CD4-positive, alpha-beta T cell treated with Interleukin-12 subunit alpha and Interleukin-12 subunit beta, for 1 hour (primary cell): ENCODE measurements around the gene ARL5C.
"Not testable (repeated sequence)": the region's sequence is repeated elsewhere in the genome, so short reads cannot be mapped to it uniquely, and the experiment has no call there.

Source experiments
- DNase-seq: peaks from one replicate; pipeline ENCODE4 v3.0.0-alpha.2; 2020

ARL5C gene

DNA sequence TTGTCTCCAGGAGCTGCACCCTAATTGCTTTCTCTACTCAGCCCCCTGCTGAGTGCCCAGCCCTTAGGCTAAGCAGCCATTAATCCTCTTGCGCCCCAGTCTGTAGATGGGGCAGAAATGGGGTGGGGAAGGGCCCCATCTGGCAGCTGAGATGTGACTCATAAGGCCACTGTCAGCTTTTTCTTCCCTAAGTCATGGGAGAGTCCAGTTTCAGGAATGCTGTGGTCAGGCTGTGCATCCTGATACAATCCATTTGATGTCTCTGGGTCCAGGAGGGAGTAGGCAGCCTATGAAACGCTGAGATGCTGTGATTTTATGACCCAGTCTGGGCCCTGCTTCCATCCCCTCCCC is 26.8 kb downstream of the ARL5C start:
- no peak for DNase-seq

DNA sequence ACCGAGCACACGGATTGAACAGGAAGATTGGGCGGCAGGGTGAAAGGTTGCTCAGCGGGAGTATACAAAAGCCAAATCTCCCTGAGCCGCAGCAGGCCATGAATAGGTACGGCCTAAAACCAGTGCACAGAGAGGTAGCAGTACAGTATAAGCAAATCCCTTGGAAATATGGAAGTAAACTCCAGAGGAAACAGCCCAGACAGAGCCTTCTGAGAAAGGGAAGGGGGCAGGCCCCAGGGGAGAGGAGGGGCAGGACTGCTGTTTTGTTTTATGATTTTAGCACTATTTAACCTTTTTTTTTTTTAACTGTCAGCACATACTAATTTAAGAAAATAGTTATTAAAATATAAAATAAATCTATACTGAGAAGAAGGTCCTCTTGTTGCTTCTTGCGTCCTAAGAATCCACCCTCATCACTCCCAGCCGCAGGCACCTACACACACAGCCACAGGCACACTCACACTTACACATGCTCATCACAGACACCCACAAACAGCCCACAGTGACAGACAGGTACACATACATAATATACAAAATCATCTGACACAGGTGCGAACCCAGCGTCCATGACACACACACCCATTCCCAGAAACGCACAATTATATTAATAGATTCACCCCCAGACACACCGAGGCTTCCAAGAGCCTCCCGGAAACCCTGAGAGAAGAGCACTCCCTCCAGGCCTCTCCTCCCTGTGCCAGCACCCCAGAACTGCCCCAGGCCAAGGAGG is 27.4 kb downstream of the ARL5C start:
- no peak for DNase-seq

DNA sequence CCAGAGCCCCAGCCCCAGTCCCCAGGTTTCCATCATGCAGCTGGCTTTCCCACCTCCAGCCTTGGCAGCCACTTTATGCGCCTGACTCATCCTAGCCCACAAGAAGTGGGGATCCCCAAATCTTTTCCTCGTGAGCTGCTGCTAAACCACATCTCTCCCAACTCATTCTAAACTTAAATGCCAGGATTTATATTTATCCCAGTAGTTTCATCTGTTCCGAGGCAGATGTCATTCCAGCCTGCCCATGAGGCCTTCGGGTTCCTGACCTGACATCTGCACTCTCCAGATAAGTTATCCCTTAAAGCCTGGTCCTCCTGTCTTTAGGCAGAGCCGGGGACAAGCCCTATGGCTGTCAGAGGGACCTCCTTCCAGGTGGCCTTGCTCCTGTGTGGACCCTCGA is 31.1 kb downstream of the ARL5C start:
- no peak for DNase-seq

DNA sequence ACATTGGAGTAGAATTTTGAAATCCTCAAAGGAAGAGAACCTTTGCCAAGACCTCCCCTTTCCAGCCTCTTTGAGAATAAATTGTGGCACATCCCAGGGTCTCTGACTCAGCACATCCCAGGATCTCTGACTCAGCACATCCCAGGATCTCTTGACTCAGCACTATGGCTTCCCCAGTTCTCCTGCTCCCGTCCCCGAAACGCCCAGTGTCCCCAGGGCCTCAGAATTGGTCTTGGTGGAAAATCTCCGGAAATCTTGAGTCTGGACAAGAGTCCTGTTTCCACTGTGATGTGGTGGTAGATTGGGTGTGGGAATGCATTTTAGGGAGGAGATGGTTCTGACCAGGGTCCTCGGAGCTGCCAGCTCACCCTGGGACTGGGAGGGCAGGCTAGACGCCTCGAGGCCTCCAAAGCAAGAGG is 33.8 kb downstream of the ARL5C start:
- no peak for DNase-seq

DNA sequence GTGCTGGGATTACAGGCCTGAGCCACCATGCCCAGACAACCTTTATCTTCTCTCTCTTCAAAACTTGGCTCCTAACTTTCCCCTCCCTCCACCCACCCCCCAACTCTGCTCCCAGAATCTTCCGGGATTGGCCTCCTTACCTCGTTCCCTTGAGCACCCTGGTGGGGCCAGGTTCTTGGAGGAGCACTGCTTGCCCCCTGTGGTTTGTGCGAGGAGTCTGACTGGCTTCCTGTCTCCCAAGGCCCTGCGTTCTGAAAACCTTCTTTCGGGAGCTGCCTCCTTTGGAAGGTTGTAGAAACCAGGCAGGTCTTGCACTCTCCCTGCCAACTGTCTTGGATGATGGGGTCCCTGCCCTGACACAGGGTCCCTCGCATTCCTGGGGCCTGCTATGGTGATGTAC is 34.3 kb downstream of the ARL5C start:
- DNase-seq, result no peak

DNA sequence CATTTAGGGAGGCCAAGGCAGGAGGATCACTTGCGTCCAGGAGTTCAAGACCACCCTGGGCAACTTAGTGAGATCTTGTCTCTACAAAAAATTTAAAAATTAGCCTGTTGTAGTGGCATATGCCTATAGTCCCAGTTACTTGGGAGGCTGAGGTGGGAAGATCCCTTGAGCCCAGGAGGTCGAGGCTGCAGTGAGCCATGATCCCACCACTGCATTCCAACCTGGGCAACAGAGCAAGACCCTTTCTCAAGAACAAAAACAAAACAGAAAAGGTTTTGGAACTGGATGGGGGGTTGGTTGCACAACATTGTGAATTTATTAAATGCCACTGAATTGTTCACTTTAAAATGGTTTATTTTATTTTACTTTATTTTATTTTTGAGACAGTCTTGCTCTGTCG is 35.8 kb downstream of the ARL5C start:
- no peak for DNase-seq

DNA sequence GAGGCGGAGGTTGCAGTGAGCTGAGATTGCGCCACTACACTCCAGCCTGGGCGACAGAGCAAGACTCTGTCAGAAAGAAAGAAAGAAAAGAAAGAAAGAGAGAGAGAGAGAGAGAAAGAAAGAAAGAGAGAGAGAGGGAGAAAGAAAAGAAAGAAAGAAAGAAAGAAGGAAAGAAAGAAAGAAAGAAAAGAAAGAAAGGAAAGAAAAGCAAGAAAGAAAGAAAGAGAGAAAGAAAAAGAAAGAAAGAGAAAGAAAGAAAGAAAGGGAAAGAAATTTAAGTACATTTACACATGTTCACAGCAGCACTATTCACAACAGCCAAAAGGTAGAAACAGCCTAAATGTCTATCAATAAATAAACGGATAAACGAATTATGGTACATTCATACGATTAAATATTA is 36.4 kb downstream of the ARL5C start:
- DNase-seq, result not testable (repeated sequence)

DNA sequence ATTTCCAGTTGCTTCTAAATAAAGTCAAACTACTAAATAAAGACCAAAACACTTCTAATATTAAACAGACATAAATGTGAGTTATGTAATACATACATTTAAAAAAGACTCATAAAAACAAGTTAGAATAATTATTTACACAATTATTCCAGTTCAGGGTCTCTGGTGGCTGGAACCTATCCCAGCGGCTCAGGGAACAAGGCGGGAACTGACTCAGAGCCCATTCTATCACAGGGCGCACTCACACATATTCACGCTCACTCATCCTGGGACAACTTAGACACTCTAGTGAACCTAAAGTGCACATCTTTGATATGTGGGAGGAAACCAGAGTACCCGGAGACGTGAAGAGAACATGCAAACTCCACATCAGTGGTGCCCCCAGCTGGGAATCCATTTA is 39.5 kb downstream of the ARL5C start:
- no peak for DNase-seq

DNA sequence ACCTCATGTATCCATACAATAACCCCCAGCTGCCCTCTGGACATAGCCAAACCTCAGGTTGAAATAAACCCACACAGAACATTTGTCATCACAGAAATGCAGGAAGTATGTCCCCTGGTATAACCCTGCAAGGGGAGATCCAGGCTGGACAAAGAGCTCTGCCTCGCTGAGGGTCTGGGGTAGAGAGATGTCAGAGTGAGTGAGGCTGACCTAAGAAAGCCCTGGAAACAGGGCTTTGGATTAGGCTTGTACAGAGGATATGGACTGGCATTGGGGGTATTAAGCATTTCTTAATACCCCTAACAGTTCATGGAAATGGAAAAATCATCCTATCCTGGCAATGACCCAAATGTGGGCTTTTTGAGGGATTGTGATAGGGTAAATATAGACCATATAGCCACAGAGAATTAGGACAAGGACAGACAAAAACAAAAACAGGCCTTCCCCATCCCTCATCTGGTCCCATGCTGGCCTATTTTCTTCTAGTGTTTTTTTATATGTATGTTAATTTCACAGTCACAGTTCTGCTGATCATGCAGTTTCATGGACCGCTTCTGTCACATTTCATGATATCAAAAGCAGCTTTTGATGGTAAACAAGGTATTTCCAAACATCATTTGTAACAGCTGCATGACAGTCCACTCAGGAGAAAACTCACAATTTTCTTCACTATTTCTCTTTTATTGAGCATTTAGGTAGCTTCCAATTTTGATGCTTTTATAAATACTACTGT is 40.7 kb downstream of the ARL5C start:
- no peak for DNase-seq

DNA sequence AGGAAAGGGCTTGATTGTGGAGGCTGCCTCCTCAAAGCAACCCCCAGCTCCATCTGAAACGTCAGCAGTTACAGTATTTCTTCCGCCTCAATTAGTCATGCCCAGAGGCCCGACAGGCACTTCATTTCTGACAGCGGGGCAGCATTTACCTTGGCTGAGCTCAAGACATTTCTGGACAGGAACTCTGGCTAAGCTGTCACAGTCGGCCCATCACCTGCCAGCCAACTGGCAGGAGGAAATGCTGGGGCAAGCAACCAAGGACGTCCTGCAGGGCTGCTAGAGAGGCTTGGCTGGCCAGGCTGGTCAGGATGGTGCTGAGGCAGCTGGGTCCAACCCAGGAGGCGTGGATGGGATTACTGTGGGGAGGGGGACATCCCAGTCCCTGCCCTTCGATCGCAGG is 42.3 kb downstream of the ARL5C start:
- no peak for DNase-seq

DNA sequence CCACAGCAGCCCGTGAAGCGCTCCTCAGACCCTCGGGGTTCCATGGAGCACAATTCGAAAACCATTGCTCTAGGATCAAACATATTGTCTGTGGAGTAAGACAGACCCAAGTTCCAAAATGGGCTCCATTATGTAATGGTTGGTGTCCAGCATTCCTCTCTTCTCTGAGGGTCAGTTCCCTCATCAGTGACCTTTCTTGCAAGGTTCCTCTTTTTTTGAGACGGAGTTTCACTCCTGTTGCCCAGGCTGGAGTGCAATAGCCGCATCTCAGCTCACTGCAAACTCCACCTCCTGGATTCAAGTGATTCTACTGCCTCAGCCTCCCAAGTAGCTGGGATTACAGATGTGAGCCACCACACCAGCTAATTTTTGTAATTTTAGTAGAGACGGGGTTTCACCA is 43.0 kb downstream of the ARL5C start:
- no peak for DNase-seq

DNA sequence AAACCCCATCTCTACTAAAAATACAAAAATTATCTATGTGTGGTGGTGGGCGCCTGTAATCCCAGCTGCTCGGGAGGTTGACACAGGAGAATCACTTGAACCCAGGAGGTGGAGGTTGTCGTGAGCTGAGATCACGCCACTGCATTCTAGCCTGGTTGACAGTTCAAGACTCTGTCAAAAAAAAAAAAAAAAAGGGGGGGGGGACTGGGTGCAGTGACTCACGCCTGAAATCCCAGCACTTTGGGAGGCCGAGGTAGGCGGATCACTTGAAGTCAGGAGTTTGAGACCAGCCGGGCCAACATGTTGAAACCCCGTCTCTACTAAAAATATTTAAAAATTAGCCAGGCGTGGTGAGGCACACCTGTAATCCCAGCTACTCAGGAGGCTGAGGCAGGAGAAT is 44.0 kb downstream of the ARL5C start:
- DNase-seq, result not testable (repeated sequence)

DNA sequence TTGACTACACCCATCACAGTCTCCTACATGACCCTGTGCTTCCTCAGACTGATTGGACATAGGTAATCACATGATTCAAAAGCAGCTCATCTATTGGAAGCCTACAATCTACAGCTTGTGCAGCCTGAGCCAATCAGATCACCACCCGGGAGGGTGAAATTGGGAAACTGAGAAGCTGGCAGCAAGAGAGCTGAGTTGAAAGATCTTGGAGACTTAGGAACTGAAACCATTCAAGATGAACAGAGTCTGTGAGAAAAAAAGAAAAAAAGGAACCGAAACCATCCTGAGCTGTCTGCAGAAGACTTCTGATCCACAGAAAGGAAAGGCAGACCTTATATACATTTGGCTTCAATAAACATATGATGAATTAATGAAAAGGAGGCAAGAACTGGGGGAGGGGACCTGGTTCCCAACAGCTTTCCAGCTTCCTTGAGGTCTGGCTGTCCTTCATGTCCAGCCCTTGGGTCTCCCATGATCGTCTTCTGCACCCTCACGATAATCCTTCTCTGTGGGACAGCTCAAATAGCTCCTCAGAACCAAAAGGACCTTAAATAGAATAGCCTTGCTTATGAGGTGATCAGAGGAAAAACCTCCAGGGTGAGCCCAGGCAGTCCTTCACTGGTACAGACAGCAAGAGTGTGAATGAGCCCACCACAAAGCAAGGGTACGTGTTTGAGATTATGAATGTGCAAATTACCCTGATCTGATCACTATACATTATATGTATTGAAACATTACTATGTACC is 47.1 kb downstream of the ARL5C start:
- no peak for DNase-seq

DNA sequence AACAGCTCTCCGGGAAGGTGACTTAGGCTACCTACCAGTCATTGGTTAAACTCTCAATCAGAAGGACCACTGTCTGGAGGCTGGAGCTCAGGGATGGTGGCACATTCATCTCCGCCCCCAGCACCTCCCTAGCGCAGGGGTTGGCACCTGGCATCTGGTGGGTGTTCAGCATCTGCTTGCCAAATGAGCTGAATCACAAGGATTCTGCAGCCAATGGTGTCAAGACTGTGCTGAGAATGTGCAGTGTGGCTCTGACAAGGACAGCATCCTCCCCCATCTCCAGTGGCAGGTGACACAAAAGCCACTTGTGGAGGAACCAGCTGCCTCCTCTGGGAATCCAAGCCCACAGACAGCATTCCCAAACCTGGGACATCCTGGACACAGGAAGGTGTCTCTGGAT is 49.7 kb downstream of the ARL5C start:
- no peak for DNase-seq

DNA sequence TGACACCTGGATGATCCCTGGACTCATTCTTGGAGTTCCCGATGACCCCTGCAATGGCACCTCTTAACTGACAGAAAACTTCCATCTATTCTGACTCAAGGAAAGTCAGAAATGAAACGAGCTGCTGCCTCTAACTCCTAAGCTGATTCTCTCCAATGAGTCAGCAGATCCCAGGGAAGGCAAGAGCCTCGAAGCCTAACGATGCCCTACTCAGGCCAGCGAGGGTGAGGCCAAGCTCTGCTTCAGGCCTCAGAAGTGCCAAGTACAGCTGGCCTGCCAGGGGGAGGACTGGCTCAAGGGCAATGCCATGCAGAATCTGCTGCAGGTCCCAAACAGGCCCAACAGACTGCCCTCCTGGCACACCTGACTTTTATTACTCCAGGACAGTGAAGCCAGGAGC is 50.8 kb downstream of the ARL5C start:
- no peak for DNase-seq

DNA sequence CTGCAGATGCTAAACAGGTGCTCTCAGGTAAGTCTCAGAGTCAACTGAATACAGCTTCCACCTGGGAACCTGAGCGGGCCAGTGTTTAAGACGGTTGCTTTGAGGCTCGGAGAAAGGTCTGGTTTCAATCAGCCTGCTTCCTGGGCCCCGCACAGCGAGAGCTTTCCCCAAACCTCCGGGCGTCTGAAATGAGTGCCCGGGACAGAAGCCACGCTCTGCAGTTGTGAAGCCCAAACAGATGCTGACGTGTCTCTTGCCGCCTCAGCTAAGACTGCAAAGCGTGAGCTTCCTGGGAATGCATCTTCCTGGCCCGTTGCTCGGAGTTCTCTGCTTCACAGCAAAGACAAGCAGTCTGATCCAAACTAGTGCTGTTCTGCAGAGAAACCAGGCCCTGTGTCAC is 51.2 kb downstream of the ARL5C start:
- no peak for DNase-seq

DNA sequence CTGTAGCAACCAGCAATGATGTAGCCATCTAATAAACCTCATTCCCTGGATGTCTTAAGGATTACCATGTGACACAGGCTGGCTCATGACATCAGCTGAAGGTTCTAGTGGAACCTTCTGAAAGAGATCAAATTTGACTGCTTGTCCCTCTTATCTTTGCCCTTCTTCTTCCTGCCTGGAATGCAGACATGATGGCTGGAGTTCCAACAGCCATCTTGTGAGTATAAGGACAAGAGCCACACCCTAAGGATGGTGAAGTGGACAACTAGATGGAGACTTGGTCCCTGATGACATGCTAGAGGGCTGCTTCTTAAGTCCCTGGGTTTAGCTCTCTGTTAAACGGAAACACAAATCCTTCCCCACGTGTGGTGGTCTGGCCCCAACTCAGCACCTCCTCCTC is 52.1 kb downstream of the ARL5C start:
- DNase-seq, result no peak

DNA sequence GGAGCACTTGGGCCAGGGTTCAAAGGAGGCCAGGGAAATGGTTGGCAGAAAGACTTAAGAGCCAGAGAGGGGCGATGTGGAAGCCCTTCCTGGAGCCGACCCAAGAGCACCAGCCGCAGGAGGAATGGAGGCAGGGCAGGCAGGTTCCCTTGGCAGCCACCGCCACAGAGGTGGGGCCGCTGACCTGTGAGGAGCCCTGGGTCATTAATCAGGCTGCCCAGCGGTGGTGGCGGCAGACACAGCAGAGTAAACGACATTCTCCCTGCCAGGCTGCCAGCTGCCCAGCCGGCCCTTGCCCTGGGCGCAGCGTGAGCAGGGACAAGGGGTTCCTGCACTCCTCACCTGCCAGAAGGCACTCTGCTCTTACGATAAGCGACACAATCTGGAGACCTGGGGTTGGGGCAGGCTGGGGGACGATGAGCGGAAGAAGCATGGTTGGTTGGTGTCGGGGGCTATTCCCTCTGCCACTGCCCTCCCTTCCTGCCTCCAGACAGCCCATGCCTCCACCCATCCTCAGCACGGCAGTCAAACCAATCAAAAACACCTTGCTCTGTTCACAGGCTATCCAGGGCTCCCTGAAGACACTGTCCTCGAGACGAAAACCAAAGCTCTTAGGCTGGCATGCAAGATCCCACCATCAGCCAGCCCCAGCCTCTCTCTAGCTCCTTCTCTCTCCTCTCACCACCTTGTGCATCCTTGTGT is 55.4 kb downstream of the ARL5C start:
- DNase-seq, result no peak

DNA sequence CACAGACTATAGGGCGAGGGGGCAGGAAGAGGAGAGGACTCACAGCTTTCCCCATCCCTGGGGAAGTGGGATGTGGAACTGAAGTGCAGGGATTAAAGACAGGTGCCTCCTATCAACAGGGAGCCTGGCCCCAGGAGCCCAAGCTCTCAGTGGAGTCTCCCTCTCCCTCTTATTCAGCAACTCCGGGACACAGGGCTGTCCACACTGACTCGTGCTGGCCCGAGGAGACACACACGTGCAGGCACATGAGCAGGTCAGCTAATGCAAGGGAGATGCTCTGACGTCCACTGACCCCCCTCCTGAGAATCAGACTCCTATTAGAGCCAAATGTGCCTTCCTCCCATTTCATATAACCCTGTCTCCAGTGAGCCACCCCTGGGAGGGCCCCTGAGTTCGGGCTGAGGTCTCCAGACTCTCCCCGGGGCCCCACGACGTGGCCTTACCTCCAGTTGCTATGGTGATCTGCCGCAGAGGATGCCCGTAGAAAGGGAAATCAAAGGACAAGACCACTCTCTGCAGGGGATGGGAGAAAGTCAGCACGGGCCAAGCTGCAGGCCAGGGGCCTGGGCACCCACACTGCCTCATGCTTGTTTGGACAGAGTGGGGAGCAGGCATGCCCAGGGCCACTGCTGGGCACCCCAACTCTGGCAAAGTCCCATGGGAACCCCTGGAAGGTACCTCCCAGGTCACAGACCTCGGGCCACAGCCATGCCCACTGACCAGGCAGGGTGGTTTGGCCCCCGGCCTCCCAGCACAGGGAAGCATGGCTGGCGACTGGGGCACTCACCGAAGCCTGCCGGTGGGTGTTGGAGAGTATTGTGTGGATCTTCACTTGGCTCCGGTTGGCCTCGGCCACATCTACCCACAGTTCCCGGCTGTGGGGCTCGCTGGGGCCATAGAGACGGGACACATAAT is 57.2 kb downstream of the ARL5C start:
- no peak for DNase-seq

DNA sequence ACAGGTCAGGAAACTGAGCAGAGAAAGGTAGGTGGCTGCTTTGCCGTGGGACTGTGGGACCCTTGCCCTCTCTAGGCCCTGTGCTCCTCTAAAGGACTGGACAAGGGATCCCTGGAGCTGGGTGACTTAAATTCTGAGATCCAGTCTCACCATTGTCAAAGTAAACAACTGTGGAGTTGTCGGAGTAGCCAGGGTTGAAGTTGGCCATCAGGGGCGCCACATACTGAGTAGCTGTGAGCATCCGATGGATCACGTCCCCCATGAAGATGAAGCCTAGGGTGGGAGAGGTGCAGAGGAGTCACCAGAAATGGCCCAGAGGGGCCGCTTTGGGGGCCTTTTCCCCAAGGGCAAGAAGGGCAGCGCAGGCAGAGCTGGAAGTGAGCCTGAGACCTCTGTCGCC is 58.0 kb downstream of the ARL5C start:
- no peak for DNase-seq

DNA sequence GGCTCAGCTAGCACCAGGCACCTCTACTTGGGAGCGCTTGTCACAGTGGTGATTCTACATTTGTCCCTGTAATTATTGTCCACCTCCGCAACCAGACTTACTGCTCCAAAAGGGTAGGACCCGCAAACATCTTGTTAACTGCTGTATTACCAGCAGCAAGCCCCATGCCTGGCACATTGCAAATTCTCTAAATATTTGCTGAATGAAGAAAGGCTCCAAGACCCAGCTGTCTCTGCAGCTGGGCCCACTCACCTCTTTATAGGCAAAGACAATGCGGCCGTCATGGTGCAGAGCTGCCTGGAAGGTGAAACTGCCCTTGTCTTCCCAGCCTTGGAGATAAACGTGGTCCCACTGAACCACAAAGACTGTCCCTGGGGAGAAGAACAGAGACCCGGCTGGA is 58.8 kb downstream of the ARL5C start:
- no peak for DNase-seq
